ENCODE results near the gene POFUT2. TPM values are rescaled to one million over a fixed set of nuclear protein-coding genes. Genes with fewer than 3 reads are reported as not detected.

POFUT2 gene
- total RNA-seq, 1 experiment from 2014 or later = 33.0 TPM

DNA sequence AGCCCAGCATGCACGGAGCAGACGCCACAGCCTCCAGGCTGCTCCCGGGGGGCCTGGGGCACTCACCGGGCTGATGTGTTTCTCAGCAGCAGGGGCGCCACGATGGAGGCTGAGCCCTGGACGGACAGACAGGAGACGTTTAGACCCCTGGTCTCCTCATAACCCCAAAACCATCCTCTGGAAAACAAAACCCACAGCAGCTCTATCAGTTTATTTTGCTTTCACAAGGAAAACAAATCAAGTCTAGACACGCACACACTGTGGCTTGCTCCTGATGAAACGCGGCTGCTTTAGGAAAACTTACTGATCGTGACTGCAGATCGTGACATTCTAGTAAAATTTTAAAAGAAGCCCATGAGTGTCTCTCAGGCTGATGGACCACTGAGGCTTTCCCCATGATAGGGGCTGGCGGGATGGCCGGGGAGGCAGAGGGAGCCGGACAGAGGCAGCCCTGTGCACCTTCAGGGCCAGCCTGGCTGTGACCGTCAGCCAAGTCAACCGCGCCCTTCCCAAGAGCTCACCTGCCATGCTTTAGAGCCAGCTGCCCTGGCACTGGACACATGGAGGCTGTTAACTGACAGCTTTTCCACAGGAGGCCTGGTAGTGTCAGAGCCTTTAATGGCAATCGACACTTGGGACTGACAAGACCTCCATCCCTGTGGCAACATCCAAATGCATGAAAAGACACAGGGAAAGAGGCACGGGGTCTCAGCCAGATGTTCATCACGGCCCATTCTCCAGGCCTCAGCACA is 5.2 kb downstream of the POFUT2 start:
- Histone ChIP-seq H3K36me3 (peaks cover 80% of the 10 kb centered on the region), H3K27me3 (no peaks in the 10 kb centered on the region), H3K9me3 (no peaks in the 10 kb centered on the region), H3K4me3 (no peak overlapping the region)
- DNase-seq = no peak

GRCh38 chr21:45281411-45282282 is 6.0 kb downstream of the POFUT2 start:
- Histone ChIP-seq H3K36me3 (peaks cover 87% of the 10 kb centered on the region), H3K4me3 (no peak overlapping the region), H3K27me3 (no peaks in the 10 kb centered on the region), H3K9me3 (no peaks in the 10 kb centered on the region)
- DNase-seq = no peak

DNA sequence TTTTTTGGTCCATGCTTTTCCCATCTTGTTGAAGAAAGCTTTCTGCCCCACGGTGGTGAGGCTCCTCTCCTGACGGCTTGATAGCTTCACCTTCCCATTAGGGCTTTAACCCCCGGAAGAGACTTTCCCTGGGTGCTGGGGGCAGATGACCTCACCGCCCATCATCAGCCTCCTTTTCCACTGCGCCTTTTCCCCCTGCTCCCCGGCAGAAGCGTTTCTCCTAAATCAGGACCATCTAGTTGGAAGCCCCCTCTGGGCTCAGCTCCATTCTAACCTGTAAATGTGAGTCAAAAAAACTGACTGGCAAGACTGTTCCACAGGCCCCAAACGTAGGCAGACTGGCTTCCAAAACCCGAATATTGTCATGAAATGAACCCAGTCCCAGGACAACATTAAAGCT is 6.7 kb downstream of the POFUT2 start:
- no peak for DNase-seq
- peaks cover 86% of the 10 kb centered on the region for H3K36me3 ChIP-seq
- no peaks in the 10 kb centered on the region for H3K27me3 ChIP-seq
- H3K4me3 ChIP-seq = no peak overlapping the region
- H3K9me3 ChIP-seq = no peaks in the 10 kb centered on the region

GRCh38 chr21:45280178-45280821 is 7.4 kb downstream of the POFUT2 start:
- H3K36me3 ChIP-seq = peaks cover 85% of the 10 kb centered on the region
- 0 out of 2 replicates have a peak, but pooled peaks cover under 1% of the 10 kb centered on the region for H3K9me3 ChIP-seq
- H3K4me3 ChIP-seq = no peak overlapping the region
- DNase-seq = no peak
- H3K27me3 ChIP-seq = no peaks in the 10 kb centered on the region

GRCh38 chr21:45279446-45280177 is 8.1 kb downstream of the POFUT2 start:
- DNase-seq = no peak
- peaks cover 6% of the 10 kb centered on the region; the same call in 1 of the 2 replicates for H3K9me3 ChIP-seq
- peaks cover 85% of the 10 kb centered on the region for H3K36me3 ChIP-seq
- H3K4me3 ChIP-seq = no peak overlapping the region
- no peaks in the 10 kb centered on the region for H3K27me3 ChIP-seq

DNA sequence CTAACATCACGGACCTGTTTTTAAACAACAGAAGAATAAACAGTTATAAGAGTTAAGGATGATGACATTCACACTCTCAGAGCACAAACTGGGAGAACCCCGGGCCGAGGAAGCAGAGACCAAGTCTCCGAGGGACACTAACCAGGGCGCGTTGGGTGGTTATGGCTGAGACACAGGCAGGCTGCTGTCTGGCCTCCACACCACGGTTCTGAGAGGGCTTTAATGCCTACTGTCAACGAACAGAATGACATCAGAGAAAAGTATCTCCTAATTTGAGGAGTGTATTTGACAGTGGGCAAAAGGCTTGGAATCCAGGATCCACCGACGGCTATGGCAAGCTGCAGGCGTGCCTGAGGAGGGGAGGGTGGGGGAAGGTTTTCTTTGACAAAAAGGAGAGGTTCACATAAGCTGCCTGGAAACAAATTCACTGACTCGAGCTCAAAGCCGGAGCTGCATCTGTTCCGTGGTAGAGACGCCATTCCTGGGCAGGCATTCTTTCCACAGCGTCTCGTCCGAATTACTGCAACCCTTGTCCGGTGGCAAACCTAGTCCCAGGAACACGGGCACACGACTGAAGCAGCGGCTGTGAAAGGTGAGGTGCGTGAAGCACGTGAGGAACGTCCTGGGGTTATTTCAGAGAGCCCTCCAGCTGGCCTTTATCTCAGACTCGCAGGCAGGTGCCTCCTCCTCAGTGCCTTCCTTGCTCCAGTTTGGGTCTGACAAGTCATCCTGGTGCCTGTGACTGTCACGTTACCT is 9.4 kb downstream of the POFUT2 start:
- Histone ChIP-seq H3K36me3 (peaks cover 88% of the 10 kb centered on the region), H3K4me3 (no peak overlapping the region), H3K9me3 (peaks cover 9% of the 10 kb centered on the region; the same call in 1 of the 2 replicates), H3K27me3 (no peaks in the 10 kb centered on the region)
- DNase-seq = no peak

GRCh38 chr21:45277101-45278045 is 10.3 kb downstream of the POFUT2 start:
- Histone ChIP-seq H3K4me3 (no peak overlapping the region), H3K36me3 (peaks cover 92% of the 10 kb centered on the region), H3K27me3 (no peaks in the 10 kb centered on the region), H3K9me3 (peaks cover 10% of the 10 kb centered on the region; the same call in 1 of the 2 replicates)
- no peak for DNase-seq

DNA sequence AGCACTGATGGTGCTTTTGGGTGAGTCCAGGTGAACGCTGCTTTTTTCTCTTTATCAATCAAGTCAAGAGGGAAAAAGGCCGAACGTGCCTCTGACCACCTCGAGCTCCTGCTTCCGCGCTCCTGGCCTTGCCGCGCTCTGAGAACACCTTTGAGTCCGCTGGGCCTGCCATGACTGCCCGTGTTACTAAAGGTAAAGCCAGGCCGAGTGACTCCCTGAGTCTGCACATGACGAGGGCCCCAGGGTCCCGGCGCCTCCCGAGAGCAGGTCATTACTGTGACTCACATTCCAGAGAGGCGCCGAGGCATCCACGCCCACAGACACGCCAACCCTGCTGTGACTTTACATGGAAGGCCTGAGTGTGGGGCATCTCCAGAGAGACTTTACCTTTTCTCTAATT is 11.1 kb downstream of the POFUT2 start:
- Histone ChIP-seq H3K27me3 (no peaks in the 10 kb centered on the region), H3K36me3 (peaks cover 94% of the 10 kb centered on the region), H3K9me3 (peaks cover 18% of the 10 kb centered on the region), H3K4me3 (no peak overlapping the region)
- no peak for DNase-seq

DNA sequence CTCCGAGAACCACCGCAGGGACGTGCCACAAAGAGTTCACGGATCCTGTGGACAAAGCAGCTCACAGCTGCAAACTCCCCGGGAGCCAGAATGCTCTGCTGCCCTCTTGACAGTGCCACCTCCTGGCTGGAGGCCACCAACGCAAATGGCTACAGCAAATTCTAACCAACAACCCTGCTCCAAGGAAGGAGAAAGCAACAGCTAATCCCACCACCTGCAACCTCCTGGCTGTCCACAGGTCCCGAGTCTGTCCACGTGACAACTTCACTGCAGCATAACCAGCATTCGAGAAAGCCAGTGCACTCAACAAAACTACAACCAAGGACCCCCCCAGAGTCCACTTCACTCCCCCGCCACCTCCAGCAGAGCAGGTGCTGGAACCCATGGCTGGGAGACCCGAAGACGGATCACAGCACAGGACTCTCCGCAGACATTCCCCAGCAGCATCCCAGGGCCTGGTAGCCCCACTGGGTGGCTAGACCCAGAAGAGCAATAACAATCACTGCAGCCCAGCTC is 17.3 kb downstream of the POFUT2 start:
- DNase-seq = no peak
- H3K27me3 ChIP-seq = no peaks in the 10 kb centered on the region
- H3K36me3 ChIP-seq = peaks cover 78% of the 10 kb centered on the region
- no peak overlapping the region for H3K4me3 ChIP-seq
- H3K9me3 ChIP-seq = peaks cover 23% of the 10 kb centered on the region

- Histone ChIP-seq H3K36me3 (peaks cover 78% of the 10 kb centered on the region), H3K27me3 (no peaks in the 10 kb centered on the region), H3K4me3 (no peak overlapping the region), H3K9me3 (peaks cover 18% of the 10 kb centered on the region)
- no peak for DNase-seq
Measured at GRCh38 chr21:45269861-45270260, 17.8 kb downstream of the POFUT2 start.

DNA sequence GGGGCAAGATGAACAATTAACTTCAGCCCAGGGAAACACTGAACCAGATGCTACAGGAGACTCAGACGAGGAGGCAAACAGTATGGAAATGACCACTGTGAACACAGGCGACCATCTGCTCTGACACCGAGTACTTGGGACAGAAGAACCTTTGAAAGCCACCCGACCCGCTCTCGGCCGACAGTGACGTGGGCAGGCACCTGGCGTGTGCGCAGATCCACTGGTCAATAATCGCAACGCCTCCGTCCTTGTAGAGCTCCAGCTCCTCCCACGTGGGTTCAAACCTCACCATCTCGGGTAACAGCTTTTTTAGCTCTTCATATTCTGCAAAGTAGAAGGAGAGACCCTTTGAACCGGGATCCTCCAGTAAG is 20.3 kb downstream of the POFUT2 start:
- Histone ChIP-seq H3K27me3 (no peaks in the 10 kb centered on the region), H3K36me3 (peaks cover 69% of the 10 kb centered on the region), H3K9me3 (peaks cover 13% of the 10 kb centered on the region), H3K4me3 (no peak overlapping the region)
- DNase-seq = no peak

DNA sequence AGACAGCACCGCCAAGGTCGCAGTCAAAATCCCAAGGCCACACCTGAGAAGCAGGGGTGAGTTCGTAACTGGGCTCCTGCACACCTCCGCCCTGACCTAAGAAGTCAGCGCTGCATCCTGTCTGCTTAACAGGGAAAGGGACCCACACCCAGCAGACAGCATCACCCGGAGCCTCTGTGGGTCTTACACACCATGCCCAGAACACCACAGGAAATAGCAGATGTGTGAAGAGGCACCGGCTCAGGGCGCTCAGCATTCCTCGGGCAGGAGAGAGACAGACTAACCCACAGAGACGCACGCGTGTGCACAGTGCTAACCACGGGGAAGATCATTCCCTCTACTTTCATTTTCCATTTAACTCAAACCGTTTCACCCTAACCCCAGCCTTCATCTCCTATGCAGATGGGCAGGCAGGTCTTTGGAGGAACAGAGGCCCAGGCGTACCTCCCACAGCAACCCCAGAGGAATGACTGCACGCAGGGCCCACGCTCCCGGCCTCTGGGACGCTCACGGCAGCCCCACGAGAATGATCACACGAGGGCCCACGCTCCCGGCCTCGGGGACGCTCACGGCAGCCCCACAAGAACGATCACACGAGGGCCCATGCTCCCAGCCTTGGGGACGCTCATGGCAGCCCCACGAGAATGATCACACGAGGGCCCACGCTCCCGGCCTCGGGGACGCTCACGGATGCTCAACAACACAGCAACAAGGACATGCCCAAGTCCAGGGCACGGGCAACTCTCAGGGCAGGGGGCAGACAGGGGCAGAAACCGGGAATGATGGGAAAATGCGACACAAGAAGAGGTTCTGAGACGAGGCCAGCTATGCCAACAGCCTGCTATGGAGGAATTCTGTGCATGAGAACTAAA is 20.9 kb downstream of the POFUT2 start:
- H3K27me3 ChIP-seq = no peaks in the 10 kb centered on the region

GRCh38 chr21:45265721-45266517 is 21.8 kb downstream of the POFUT2 start:
- no peak overlapping the region for H3K4me3 ChIP-seq
- peaks cover 61% of the 10 kb centered on the region for H3K36me3 ChIP-seq
- H3K9me3 ChIP-seq = no peaks in the 10 kb centered on the region; the same call in 1 of the 2 replicates
- H3K27me3 ChIP-seq = no peaks in the 10 kb centered on the region
- no peak for DNase-seq

More for the DNA sequence above, 20.9 kb downstream of the POFUT2 start:
- Histone ChIP-seq H3K9me3 (peaks cover 7% of the 10 kb centered on the region), H3K36me3 (peaks cover 69% of the 10 kb centered on the region), H3K4me3 (no peak overlapping the region)
- no peak for DNase-seq

Measured in MG63 (cell line).